HCT116 (cell line): ENCODE results near the gene IFIT1.

Experiments
- CBX3 ChIP-seq: IDR thresholded peaks from 2 replicates; pipeline ENCODE4 v1.6.1; 2012; ENCODE audit warnings: low read depth
- CTCF ChIP-seq, 3 experiments: fragments of 200-600 bp in 1 of 3; sonication (generic) in 1 of 3; IDR thresholded peaks in 2 of 3; conservative IDR thresholded peaks in 1 of 3; 2 replicates each; pipeline ENCODE4 v1.5.1; 2012 to 2017; ENCODE audit warnings: low read depth in 2 of 3, low read length in 2 of 3, antibody characterized with exemption in 1 of 3, borderline replicate concordance in 1 of 3, control low read depth in 1 of 3, mild to moderate bottlenecking in 1 of 3, mixed read lengths in 1 of 3, mixed run types in 1 of 3, moderate library complexity in 1 of 3; ENCODE audit not compliant: insufficient read depth in 1 of 3
- EZH2 ChIP-seq: fragments of 200-600 bp; sonication (generic); IDR thresholded peaks from 2 replicates; pipeline ENCODE4 v1.6.1; 2017; ENCODE audit warnings: antibody characterized with exemption, mixed run types
- EZH2phosphoT487 ChIP-seq: fragments of 200-600 bp; IDR thresholded peaks from 2 replicates; pipeline ENCODE4 v1.6.1; 2018; ENCODE audit warnings: antibody characterized with exemption, borderline replicate concordance
- JUND ChIP-seq: IDR thresholded peaks from 2 replicates; pipeline ENCODE4 v1.6.1; 2012
- POLR2AphosphoS5 ChIP-seq: IDR thresholded peaks from 2 replicates; pipeline ENCODE4 v1.6.1; 2011; ENCODE audit warnings: mild to moderate bottlenecking, low read depth, low read length, moderate library complexity
- SIN3A ChIP-seq: IDR thresholded peaks from 2 replicates; pipeline ENCODE4 v1.6.1; 2012; ENCODE audit warnings: low read depth
- ZNF274 ChIP-seq: fragments of 200-500 bp; sonication (Bioruptor generic); IDR thresholded peaks from 2 replicates; pipeline ENCODE4 v1.6.1; 2014; ENCODE audit warnings: mild to moderate bottlenecking, low read depth, low read length, inconsistent platforms

DNA sequence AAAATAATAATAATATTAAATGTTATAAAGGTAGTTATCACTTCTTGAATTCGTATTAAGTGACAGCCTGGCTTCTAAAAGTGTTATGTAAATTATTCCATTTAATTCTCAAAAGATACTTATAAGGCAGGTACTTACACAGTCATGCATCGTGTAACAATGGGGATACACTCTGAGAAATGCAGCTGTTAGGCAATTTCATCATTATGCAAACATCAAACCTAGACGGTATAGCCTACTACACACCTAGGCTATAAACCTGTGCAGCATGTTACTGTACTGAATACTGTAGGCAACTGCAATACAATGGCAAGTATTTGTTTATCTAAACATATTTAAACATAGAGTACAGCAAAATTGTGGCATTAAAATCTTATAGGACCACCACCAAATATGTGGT is 1.5 kb downstream of the IFIT1 start:
- no peak for TF ChIP-seq CBX3
- TF ChIP-seq CTCF (IDR thresholded peaks at IDR 0.05 in 2 of 3, conservative IDR thresholded peaks at IDR 0.05 in 1 of 3; ENCODE audit: borderline replicate concordance in 1 of 3, insufficient read depth in 1 of 3, low read depth in 2 of 3, low read length in 2 of 3) = no peak
- no peak for TF ChIP-seq EZH2phosphoT487
- TF ChIP-seq POLR2AphosphoS5 = no peak
- no peak for TF ChIP-seq EZH2
- no peak for TF ChIP-seq SIN3A
- no peak for TF ChIP-seq ZNF274
- TF ChIP-seq JUND = no peak
